ENCODE data around the gene TMCO1.

Gene TMCO1

GRCh38 chr1:165737196-165737595 is 31.5 kb downstream of the TMCO1 start:
- no peaks in the 10 kb centered on the region for H3K9me3 ChIP-seq (ENCODE audit: insufficient read depth, low read depth, low read length)
- H3K4me2 ChIP-seq (ENCODE audit: low read depth, low read length, poor library complexity, severe bottlenecking), result no peak overlapping the region
- H3K36me3 ChIP-seq (ENCODE audit: insufficient read depth, low read length), result peaks cover 46% of the 10 kb centered on the region; the same call in 1 of the 2 replicates
- H3K9me2 ChIP-seq (replicated peaks; ENCODE audit: low read depth, low read length), result no peaks in the 10 kb centered on the region
- H3K4me3 ChIP-seq (ENCODE audit: low read length, poor library complexity, severe bottlenecking), result no peak overlapping the region
- no peak overlapping the region for H2AFZ ChIP-seq (ENCODE audit: low read length)
- no peak for TF ChIP-seq EZH2phosphoT487 (IDR thresholded peaks at IDR 0.05; ENCODE audit: borderline replicate concordance)
- no peak for TF ChIP-seq CTCF (conservative IDR thresholded peaks at IDR 0.05; ENCODE audit: low read length)
- H3F3A ChIP-seq (ENCODE audit: low read depth), result no peaks in the 10 kb centered on the region
- H3K79me2 ChIP-seq (ENCODE audit: insufficient read depth, low read length), result no peaks in the 10 kb centered on the region
- H3K9ac ChIP-seq (ENCODE audit: low read depth, low read length, poor library complexity, severe bottlenecking), result no peak overlapping the region
- H3K4me1 ChIP-seq (ENCODE audit: insufficient read depth, low read length, poor library complexity, severe bottlenecking), result no peaks in the 10 kb centered on the region
- no peaks in the 10 kb centered on the region for H4K20me1 ChIP-seq (ENCODE audit: insufficient read depth, low read length, poor library complexity, severe bottlenecking)
- H3K27me3 ChIP-seq (ENCODE audit: insufficient read depth, low read length, poor library complexity, severe bottlenecking), result no peaks in the 10 kb centered on the region

- peaks cover 27% of the 10 kb centered on the region; the same call in 1 of the 2 replicates for H3K36me3 ChIP-seq (ENCODE audit: insufficient read depth, low read length)
- H3K27me3 ChIP-seq (ENCODE audit: insufficient read depth, low read length, poor library complexity, severe bottlenecking), result no peaks in the 10 kb centered on the region
- H2AFZ ChIP-seq (ENCODE audit: low read length), result no peak overlapping the region
- TF ChIP-seq EZH2phosphoT487 (IDR thresholded peaks at IDR 0.05; ENCODE audit: borderline replicate concordance) (no peak), CTCF (conservative IDR thresholded peaks at IDR 0.05; ENCODE audit: low read length) (no peak)
- no peak overlapping the region for H3K9ac ChIP-seq (ENCODE audit: low read depth, low read length, poor library complexity, severe bottlenecking)
- no peaks in the 10 kb centered on the region for H3K79me2 ChIP-seq (ENCODE audit: insufficient read depth, low read length)
- no peaks in the 10 kb centered on the region for H4K20me1 ChIP-seq (ENCODE audit: insufficient read depth, low read length, poor library complexity, severe bottlenecking)
- no peaks in the 10 kb centered on the region for H3K9me2 ChIP-seq (replicated peaks; ENCODE audit: low read depth, low read length)
- H3K9me3 ChIP-seq (ENCODE audit: insufficient read depth, low read depth, low read length), result no peaks in the 10 kb centered on the region
- no peaks in the 10 kb centered on the region for H3F3A ChIP-seq (ENCODE audit: low read depth)
- no peaks in the 10 kb centered on the region for H3K4me1 ChIP-seq (ENCODE audit: insufficient read depth, low read length, poor library complexity, severe bottlenecking)
- H3K4me3 ChIP-seq (ENCODE audit: low read length, poor library complexity, severe bottlenecking), result no peak overlapping the region
- no peak overlapping the region for H3K4me2 ChIP-seq (ENCODE audit: low read depth, low read length, poor library complexity, severe bottlenecking)
Measured at GRCh38 chr1:165734906-165735305, 33.8 kb downstream of the TMCO1 start.

- TF ChIP-seq EZH2phosphoT487 (IDR thresholded peaks at IDR 0.05; ENCODE audit: borderline replicate concordance) (no peak), CTCF (conservative IDR thresholded peaks at IDR 0.05; ENCODE audit: low read length) (no peak)
- Histone ChIP-seq H3F3A (ENCODE audit: low read depth) (no peaks in the 10 kb centered on the region), H3K79me2 (ENCODE audit: insufficient read depth, low read length) (no peaks in the 10 kb centered on the region), H3K4me2 (ENCODE audit: low read depth, low read length, poor library complexity, severe bottlenecking) (no peak overlapping the region), H4K20me1 (ENCODE audit: insufficient read depth, low read length, poor library complexity, severe bottlenecking) (no peaks in the 10 kb centered on the region), H3K36me3 (ENCODE audit: insufficient read depth, low read length) (peaks cover 34% of the 10 kb centered on the region; the same call in 1 of the 2 replicates), H3K9me2 (replicated peaks; ENCODE audit: low read depth, low read length) (no peaks in the 10 kb centered on the region), H3K27me3 (ENCODE audit: insufficient read depth, low read length, poor library complexity, severe bottlenecking) (no peaks in the 10 kb centered on the region), H2AFZ (ENCODE audit: low read length) (no peak overlapping the region), H3K4me3 (ENCODE audit: low read length, poor library complexity, severe bottlenecking) (no peak overlapping the region), H3K4me1 (ENCODE audit: insufficient read depth, low read length, poor library complexity, severe bottlenecking) (no peaks in the 10 kb centered on the region), H3K9ac (ENCODE audit: low read depth, low read length, poor library complexity, severe bottlenecking) (no peak overlapping the region), H3K9me3 (ENCODE audit: insufficient read depth, low read depth, low read length) (no peaks in the 10 kb centered on the region)
Measured at GRCh38 chr1:165726841-165727240, 41.8 kb downstream of the TMCO1 start.

Measured in Loucy (cell line).